Endothelial cell of umbilical vein (primary cell): ENCODE data around the gene DOCK1.

ENCODE experiments used
- CTCF ChIP-seq, 2 donors: IDR thresholded peaks; 1 replicate in 1 of 2; 2 replicates in 1 of 2; pipeline ENCODE4 v1.5.1; 2011; ENCODE audit warnings: low read length in 2 of 2, mild to moderate bottlenecking in 2 of 2, moderate library complexity in 2 of 2, control low read depth in 1 of 2, inconsistent platforms in 1 of 2, low read depth in 1 of 2; ENCODE audit not compliant: insufficient read depth in 1 of 2; ENCODE audit errors: extremely low read depth in 1 of 2
- EZH2 ChIP-seq: IDR thresholded peaks from 2 replicates; pipeline ENCODE4 v1.6.1; 2012; ENCODE audit warnings: borderline replicate concordance, low read depth, mild to moderate bottlenecking, moderate library complexity, low read length, inconsistent platforms; ENCODE audit not compliant: severe bottlenecking
- GATA2 ChIP-seq: IDR thresholded peaks from 2 replicates; pipeline ENCODE4 v1.7.0; 2011; ENCODE audit warnings: low read depth, mild to moderate bottlenecking, moderate library complexity, mixed read lengths, low read length; ENCODE audit not compliant: insufficient read length, insufficient read depth
- JUN ChIP-seq: IDR thresholded peaks from 2 replicates; pipeline ENCODE4 v1.6.1; 2011; ENCODE audit warnings: borderline replicate concordance, low read depth; ENCODE audit not compliant: insufficient read length, insufficient read depth
- POLR2A ChIP-seq: IDR thresholded peaks from 2 replicates; pipeline ENCODE4 v1.6.1; 2012; ENCODE audit warnings: low read depth, mild to moderate bottlenecking, control low read depth, low read length
- POLR2AphosphoS5 ChIP-seq: IDR thresholded peaks from 2 replicates; pipeline ENCODE4 v1.6.1; 2012; ENCODE audit warnings: low read depth, mild to moderate bottlenecking, control low read depth, low read length, moderate library complexity; ENCODE audit not compliant: insufficient read depth

- TF ChIP-seq CTCF (IDR thresholded peaks at IDR 0.05; ENCODE audit: extremely low read depth in 1 of 2, insufficient read depth in 1 of 2, low read depth in 1 of 2, low read length in 2 of 2) = no peak
- TF ChIP-seq POLR2A = no peak
- TF ChIP-seq POLR2AphosphoS5 = no peak
- TF ChIP-seq GATA2 = no peak
- TF ChIP-seq JUN = no peak
- TF ChIP-seq EZH2 = no peak
These were observed 74.1 kb downstream of the DOCK1 start for GRCh38 chr10:126979311-126979710.
